ENCODE results near the gene OR5K2. TPM values are rescaled to one million over a fixed set of nuclear protein-coding genes. Genes with fewer than 3 reads are reported as not detected.

Gene OR5K2
- total RNA-seq, 1 donor from 2014 or later = not detected

GRCh38 chr3:98483626-98484025 lies 13.9 kb upstream of the OR5K2 start:
- H3K27me3 ChIP-seq = no peaks in the 10 kb centered on the region
- no peak overlapping the region for H3K9ac ChIP-seq
- Mint-ChIP-seq H3K36me3 (no peaks in the 10 kb centered on the region), H3K27me3 (ENCODE audit: insufficient read depth, low read depth) (peaks cover 10% of the 10 kb centered on the region), H3K27ac (no peak overlapping the region), H3K4me1 (peaks cover 8% of the 10 kb centered on the region), H3K4me3 (no peak overlapping the region), H3K9me3 (peaks cover 10% of the 10 kb centered on the region)
- H3K79me2 ChIP-seq (ENCODE audit: low read depth) = no peaks in the 10 kb centered on the region
- no peaks in the 10 kb centered on the region for H3K36me3 ChIP-seq
- no peaks in the 10 kb centered on the region for H4K20me1 ChIP-seq (ENCODE audit: low read depth)
- H3K4me1 ChIP-seq = no peaks in the 10 kb centered on the region
- DNase-seq (ENCODE audit: low spot score) = no peak
- H3F3A ChIP-seq (ENCODE audit: low read depth) = no peaks in the 10 kb centered on the region
- no peak overlapping the region for H2AFZ ChIP-seq (replicated peaks)
- no peak overlapping the region for H3K4me2 ChIP-seq
- H3K4me3 ChIP-seq = no peak overlapping the region
- H3K27ac ChIP-seq = no peak overlapping the region
- TF ChIP-seq EZH2 (IDR thresholded peaks at IDR 0.05) (no peak), EZH2phosphoT487 (IDR thresholded peaks at IDR 0.05) (no peak), CTCF (IDR thresholded peaks at IDR 0.05) (no peak)
- H3K9me3 ChIP-seq (ENCODE audit: low read depth) = peaks cover 2% of the 10 kb centered on the region

- Mint-ChIP-seq H3K36me3 (no peaks in the 10 kb centered on the region), H3K27ac (no peak overlapping the region), H3K9me3 (no peaks in the 10 kb centered on the region), H3K27me3 (ENCODE audit: insufficient read depth, low read depth) (peaks cover 2% of the 10 kb centered on the region), H3K4me3 (no peak overlapping the region), H3K4me1 (no peaks in the 10 kb centered on the region)
- no peak overlapping the region for H3K27ac ChIP-seq
- no peak overlapping the region for H3K9ac ChIP-seq
- no peaks in the 10 kb centered on the region for H3K27me3 ChIP-seq
- DNase-seq (ENCODE audit: low spot score) = no peak
- H3K4me3 ChIP-seq = no peak overlapping the region
- H2AFZ ChIP-seq (replicated peaks) = no peak overlapping the region
- no peaks in the 10 kb centered on the region for H3K36me3 ChIP-seq
- no peak overlapping the region for H3K4me2 ChIP-seq
- TF ChIP-seq EZH2phosphoT487 (IDR thresholded peaks at IDR 0.05) = no peak
- no peak for TF ChIP-seq EZH2 (IDR thresholded peaks at IDR 0.05)
- no peak for TF ChIP-seq CTCF (IDR thresholded peaks at IDR 0.05)
- no peaks in the 10 kb centered on the region for H3K9me3 ChIP-seq (ENCODE audit: low read depth)
- no peaks in the 10 kb centered on the region for H3F3A ChIP-seq (ENCODE audit: low read depth)
- H4K20me1 ChIP-seq (ENCODE audit: low read depth) = no peaks in the 10 kb centered on the region
- no peaks in the 10 kb centered on the region for H3K4me1 ChIP-seq
- no peaks in the 10 kb centered on the region for H3K79me2 ChIP-seq (ENCODE audit: low read depth)
Observed at GRCh38 chr3:98500019-98500418, 2.5 kb downstream of the OR5K2 start.

GRCh38 chr3:98501270-98501669 lies 3.8 kb downstream of the OR5K2 start:
- no peak overlapping the region for H3K4me2 ChIP-seq
- H3K9me3 Mint-ChIP-seq = no peaks in the 10 kb centered on the region
- peaks cover 4% of the 10 kb centered on the region for H3K27me3 Mint-ChIP-seq (ENCODE audit: insufficient read depth, low read depth)
- H3K27me3 ChIP-seq = no peaks in the 10 kb centered on the region
- H3K9ac ChIP-seq = no peak overlapping the region
- H3K9me3 ChIP-seq (ENCODE audit: low read depth) = no peaks in the 10 kb centered on the region
- H2AFZ ChIP-seq (replicated peaks) = no peak overlapping the region
- H3K27ac ChIP-seq = no peak overlapping the region
- DNase-seq (ENCODE audit: low spot score) = no peak
- TF ChIP-seq EZH2 (IDR thresholded peaks at IDR 0.05) = no peak
- TF ChIP-seq EZH2phosphoT487 (IDR thresholded peaks at IDR 0.05) = no peak
- TF ChIP-seq CTCF (IDR thresholded peaks at IDR 0.05) = no peak
- H3F3A ChIP-seq (ENCODE audit: low read depth) = no peaks in the 10 kb centered on the region
- no peaks in the 10 kb centered on the region for H3K4me1 ChIP-seq
- no peaks in the 10 kb centered on the region for H3K36me3 Mint-ChIP-seq
- no peaks in the 10 kb centered on the region for H4K20me1 ChIP-seq (ENCODE audit: low read depth)
- no peaks in the 10 kb centered on the region for H3K36me3 ChIP-seq
- no peaks in the 10 kb centered on the region for H3K79me2 ChIP-seq (ENCODE audit: low read depth)
- no peaks in the 10 kb centered on the region for H3K4me1 Mint-ChIP-seq
- no peak overlapping the region for H3K27ac Mint-ChIP-seq
- H3K4me3 ChIP-seq = no peak overlapping the region
- no peak overlapping the region for H3K4me3 Mint-ChIP-seq

Measured in neural progenitor cell (in vitro differentiated cells).